NOMO-1 (cell line): ENCODE measurements around the gene AGTPBP1.
"Not testable (repeated sequence)": the region's sequence is repeated elsewhere in the genome, so short reads cannot be mapped to it uniquely, and the experiment has no call there.

ENCODE experiments used
- DNase-seq, 2 experiments: peaks; one replicate each; lab custom pipeline; 2025; ENCODE audit not compliant: unreplicated experiment in 2 of 2; lab: John Stamatoyannopoulos, UW

The AGTPBP1 gene

GRCh38 chr9:85726737-85727136 lies 15.0 kb downstream of the AGTPBP1 start:
- no peak for DNase-seq

DNA sequence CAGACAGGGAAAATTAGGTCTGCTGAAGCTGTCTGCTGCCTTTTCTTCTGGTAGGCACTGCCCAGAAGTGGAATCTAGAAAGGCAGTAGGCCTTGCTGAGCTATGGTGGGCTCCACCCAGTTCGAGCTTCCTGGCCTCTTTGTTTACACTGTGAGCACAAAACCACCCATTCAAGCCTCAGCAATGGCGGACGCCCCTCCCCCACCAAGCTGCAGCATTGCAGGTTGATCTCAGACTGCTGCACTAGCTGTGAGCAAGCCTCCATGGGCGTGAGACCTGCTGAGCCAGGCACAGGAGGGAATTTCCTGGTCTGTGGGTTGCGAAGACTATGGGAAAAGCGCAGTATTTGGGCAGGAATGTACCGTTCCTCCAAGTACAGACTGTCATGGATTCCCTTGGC lies 18.5 kb downstream of the AGTPBP1 start:
- no peak for DNase-seq

DNA sequence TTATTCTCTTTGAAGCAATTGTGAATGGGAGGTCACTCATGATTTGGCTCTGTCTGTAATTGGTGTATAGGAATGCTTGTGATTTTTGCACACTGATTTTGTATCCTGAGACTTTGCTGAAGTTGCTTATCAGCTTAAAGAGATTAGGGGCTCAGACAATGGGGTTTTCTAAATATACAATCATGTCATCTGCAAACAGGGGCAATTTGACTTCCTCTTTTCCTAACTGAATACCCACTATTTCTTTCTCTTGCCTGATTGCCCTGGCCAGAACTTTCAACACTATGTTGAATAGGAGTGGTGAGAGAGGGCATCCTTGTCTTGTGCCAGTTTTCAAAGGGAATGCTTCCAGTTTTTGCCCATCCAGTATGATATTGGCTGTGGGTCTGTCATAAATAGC lies 22.3 kb downstream of the AGTPBP1 start:
- not testable (repeated sequence) for DNase-seq

DNA sequence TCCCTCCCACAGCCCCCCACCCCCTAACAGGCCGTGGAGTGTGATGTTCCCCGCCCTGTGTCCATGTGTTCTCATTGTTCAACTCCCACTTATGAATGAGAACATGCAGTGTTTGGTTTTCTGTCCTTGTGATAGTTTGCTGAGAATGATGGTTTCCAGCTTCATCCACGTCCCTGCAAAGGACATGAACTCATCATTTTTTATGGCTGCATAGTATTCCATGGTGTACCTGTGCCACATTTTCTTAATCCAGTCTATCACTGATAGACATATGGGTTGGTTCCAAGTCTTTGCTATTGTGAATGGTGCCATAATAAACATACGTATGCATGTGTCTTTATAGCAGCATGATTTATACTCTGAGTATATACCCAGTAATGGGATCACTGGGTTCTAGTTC lies 23.9 kb downstream of the AGTPBP1 start:
- DNase-seq: not testable (repeated sequence)

DNA sequence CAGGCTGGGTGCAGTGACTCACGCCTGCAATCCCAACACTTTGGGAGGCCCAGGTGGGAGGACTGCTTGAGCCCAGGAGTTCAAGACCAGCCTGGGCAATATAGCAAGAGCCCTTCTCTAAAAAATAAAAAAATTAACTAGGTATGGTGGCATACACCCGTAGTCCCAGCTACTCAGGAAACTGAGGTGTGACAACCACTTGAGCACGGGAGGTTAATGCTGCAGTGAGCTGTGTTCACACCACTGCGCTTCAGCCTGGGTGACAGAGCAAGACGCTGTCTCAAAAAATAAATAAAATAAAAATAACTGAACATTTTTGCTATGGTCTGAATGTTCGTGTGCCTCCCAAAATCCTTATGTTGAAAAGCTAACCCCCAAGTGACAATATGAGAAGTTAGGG lies 24.5 kb downstream of the AGTPBP1 start:
- DNase-seq: no peak

DNA sequence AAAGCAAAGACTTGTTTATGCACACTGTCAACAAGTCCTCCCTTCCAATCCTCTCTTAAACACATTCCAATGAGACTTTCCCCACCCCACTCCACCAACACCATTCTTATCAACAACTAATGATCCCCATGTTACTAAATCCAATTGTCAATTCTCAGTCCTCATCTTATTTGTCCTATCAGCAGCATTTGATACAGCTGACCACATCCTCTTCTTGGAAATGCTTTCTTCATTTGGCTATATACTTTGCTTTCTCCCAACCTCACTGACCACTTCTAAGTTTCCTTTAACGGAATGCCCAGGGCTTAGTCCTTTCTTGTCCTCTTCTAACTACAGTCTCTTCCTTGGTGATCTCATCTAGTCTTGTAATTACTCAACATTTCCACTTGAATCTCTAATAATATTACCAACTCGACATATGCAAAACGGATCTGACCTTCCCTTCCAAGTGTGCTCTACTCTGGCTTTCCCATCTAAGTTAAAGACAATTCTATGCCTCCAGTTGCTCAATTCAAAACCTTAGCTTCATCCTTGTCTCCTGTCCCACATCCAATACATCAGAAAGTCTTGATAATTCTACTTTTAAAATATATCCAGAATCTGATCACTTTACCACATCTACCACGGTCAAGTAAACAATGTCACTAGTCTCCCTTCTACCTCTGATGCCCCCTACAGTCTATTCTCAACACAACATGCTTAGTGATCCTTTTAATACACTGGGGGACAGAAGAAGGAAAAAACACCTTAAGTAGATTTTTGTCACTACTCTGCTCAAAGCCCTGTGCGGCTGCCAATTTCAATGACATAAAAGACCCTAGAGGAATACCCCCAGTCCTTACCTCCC lies 25.5 kb downstream of the AGTPBP1 start:
- no peak for DNase-seq

DNA sequence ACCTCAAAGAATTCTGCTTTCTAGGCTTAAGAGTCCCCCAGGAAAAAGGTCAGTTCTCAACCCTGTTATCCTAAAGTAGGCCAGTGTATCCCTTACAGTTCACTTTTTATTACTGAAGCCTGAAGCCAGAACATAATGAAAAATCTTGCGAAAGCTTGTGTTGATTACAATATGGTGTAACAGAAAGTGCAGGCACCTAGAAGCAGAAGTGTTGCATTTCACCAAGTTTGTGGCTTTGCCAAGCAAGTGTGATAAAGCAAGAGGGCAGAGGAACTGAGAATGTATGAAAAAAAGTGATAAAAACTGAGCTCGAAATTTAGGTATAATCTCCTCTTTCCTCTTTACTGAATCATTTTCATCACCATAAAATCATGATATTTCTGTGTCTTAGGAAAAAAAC lies 26.2 kb downstream of the AGTPBP1 start:
- DNase-seq: peak; percentile 61 to 84

DNA sequence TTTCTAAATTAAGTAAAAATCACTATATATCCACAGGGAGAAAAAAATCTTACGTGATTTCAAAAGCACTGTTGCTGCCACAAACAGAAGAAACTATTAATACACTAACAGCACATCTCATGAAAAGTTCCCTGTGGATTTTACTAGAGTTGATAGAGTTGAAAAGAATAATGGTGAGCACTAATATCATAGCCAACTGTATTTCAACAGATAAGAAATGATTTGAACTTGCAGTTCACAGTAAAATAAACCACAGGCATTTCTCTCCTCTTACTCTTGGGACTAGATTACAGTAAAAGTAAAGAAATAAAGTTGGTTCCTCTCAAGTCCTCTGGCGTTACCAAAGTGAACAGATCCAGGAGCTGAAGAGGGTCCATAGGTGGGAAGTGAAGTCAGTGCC lies 27.9 kb downstream of the AGTPBP1 start:
- no peak for DNase-seq

GRCh38 chr9:85704744-85705143 lies 37.0 kb downstream of the AGTPBP1 start:
- DNase-seq: no peak

DNA sequence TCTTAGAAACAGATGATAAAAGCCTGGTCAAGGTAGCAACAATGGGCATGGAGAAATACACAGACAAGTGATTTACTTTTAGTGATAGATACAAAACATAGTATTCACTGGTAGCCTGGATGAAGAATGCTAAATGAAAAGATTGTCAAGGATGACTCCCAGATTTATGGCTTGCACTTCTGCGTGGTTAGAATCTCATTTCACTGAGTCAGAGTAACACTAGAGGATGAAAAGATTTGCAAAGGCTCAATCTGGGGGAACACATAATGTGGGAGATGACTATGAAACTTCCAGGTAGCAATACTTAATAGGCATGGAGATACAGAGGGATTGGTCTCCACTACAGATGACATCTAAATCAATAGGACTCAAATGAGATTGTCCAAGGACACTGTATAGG lies 38.4 kb downstream of the AGTPBP1 start:
- DNase-seq: no peak

DNA sequence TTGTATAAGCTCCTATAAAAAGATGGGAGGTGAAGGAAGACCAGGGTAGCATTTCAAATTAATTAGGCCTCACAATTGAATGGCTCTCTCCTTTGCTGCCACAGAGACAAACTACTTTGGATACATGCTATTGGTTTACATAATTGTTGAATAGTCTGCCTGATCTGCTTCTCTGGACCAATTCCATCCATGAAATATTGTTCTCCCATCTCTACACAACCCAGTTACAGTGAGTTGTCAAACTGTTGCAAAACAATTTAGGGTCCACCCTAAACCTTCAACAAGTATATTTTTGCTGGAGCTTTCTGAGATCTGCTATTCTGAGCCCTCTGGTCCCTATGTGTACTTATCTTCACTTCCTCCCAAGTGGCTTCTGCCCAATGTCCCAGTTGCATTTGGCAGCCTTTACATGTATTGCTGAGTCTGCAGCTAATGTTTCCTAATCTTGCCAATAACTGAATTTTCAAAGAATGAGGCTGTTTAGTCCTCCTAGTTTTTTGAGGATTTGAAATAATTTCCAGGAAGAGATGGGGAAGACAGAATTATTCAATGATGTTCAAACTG lies 38.9 kb downstream of the AGTPBP1 start:
- peak in 1 of 2 experiments; percentile 4 for DNase-seq

- no peak for DNase-seq
Observed at GRCh38 chr9:85702191-85702590, 39.6 kb downstream of the AGTPBP1 start.

GRCh38 chr9:85700330-85700729 lies 41.4 kb downstream of the AGTPBP1 start:
- no peak for DNase-seq

DNA sequence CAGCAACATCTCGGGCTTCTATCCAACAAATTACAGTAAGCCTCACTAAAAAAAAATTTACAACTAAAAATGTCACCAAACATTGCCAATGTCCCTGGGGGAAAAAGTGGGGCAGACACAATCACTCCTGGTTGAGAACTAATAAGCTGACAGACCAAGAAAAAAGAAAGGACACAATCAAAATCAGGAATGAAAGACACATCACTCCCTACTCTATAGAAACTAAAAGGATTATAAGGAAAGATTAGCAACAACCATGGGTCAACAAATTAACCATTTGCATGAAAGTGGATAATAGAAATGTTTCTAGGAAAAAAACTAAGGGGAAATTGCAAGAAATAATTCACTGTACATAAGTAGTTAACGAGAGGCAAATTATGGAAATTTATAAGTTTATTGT lies 53.4 kb downstream of the AGTPBP1 start:
- DNase-seq: no peak

- no peak for DNase-seq
Observed at GRCh38 chr9:85685081-85685480, 56.7 kb downstream of the AGTPBP1 start.

DNA sequence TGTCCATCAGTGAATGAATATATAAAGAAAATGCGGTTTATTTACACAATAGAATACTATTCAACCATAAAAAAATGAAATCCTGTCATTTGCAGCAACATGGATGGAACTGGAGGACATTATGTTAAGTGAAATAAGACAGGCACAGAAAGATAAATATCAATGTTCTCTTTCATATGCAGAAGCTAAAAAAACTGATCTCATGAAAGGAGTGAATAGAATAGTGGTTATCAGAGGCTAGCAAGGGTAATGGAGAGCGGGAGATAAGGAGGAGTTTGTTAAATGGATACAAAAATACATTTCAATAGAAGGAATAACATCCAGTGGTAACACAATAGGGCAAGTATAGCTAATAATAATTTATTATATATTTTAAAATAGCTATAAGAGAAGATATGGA lies 65.0 kb downstream of the AGTPBP1 start:
- no peak for DNase-seq

DNA sequence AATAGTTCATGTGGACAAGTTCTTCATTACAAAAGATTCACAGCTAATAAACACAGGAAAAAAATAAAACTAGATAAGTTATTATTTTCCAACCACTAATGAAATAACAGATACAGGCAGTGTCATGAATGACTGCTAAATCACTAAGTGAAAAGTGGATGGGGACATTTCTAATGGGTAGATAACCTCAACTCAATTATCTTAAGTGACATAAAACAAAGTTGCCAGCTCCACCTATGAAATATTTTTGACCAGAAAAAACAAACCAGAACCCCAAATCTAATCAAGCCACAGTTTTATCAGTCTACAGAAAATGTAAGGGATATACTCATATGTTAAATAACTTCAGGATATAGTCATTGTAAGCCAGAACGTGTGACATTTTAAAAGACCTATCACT lies 74.4 kb downstream of the AGTPBP1 start:
- no peak for DNase-seq

- no peak for DNase-seq
Observed at GRCh38 chr9:85666086-85666485, 75.7 kb downstream of the AGTPBP1 start.

DNA sequence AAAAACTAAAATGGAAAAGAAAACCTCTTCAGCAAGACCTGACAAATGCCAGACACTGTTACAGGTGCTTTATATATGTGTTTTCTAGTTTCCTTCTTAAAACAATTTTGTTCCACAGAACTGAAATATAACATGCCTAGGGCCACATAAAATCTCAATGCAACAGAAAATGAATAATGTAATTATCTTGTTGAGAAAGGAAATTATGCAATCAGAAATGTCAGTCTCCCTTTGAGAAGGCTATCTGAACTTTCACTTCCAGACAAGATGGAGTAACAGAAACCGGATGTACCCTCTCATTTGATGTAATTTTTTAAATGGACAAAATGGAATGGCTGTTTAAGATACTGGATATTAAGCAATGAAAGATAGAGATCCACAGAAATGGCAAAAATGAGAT lies 79.2 kb downstream of the AGTPBP1 start:
- DNase-seq: peak in 1 of 2 experiments; percentile 52

DNA sequence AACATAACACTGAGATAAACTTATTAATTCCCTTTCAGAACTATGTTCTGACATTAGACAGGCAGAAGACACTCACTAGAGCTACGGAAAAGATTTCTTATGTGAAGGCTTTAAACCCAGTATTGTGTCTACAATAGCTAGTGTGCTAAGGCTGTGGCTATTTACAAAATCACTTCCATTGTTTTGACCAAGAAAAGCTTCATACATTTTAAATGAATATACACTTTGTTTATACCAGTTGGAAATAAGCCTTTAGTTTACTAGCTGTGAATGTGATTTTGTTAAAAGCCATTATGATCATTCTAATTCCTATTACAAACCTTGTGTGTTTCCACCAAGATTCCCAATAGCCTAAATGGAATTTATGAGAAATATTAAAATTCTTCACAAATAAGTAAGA lies 83.0 kb downstream of the AGTPBP1 start:
- DNase-seq: no peak

- DNase-seq: no peak
Observed at GRCh38 chr9:85653153-85653552, 88.6 kb downstream of the AGTPBP1 start.

GRCh38 chr9:85647571-85647970 lies 94.2 kb downstream of the AGTPBP1 start:
- peak in 1 of 2 experiments; percentile 41 for DNase-seq
